ENCODE measurements around the gene MLXIP. TPM values are rescaled to one million over a fixed set of nuclear protein-coding genes. Genes with fewer than 3 reads are reported as not detected.

Gene MLXIP
- total and polyA plus RNA-seq, 2 donors (not counting 3 experiments of a cell fraction or from before 2014, with no cell fraction given), result 22.0 to 72.5 TPM

DNA sequence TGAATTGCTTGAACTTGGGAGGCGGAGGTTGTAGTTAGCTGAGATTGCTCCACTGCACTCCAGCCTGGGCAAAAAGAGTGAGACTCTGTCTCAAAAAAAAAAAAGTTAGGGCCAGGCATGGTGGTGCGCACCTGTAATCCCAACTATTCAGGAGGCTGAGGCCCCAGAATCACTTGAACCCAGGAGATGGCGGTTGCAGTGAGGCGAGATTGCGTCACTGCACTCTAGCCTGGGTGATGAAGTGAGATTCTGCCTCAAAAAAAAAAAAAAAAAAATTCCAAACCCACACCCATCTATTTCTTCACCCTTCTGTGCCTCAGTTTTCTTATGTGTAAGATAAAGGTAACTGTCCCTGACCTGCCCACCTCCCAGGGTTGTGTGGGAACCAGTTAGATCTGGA, 11.0 kb upstream of the MLXIP start:
- Histone ChIP-seq H2AFZ (ENCODE audit: low read depth, low read length) (no peak overlapping the region), H3K36me3 (ENCODE audit: control insufficient read depth in 2 of 2, extremely low read depth in 1 of 2, insufficient read depth in 2 of 2, low read length in 2 of 2) (no peaks in the 10 kb centered on the region), H3K9ac (replicated peaks; ENCODE audit: extremely low read depth, insufficient read depth, low read length) (no peak overlapping the region), H3K9me1 (replicated peaks; ENCODE audit: control insufficient read depth, extremely low read depth, insufficient read depth, low read length) (no peaks in the 10 kb centered on the region), H3K4me1 (ENCODE audit: control insufficient read depth, extremely low read depth, insufficient read depth, low read length) (peaks cover 36% of the 10 kb centered on the region), H3K9me3 (replicated peaks; ENCODE audit: control insufficient read depth, insufficient read depth, low read length) (no peaks in the 10 kb centered on the region), H3K4me2 (ENCODE audit: insufficient read depth, low read length) (no peak overlapping the region), H4K20me1 (replicated peaks; ENCODE audit: control insufficient read depth, extremely low read depth, insufficient read depth, low read length) (no peaks in the 10 kb centered on the region), H3K4me3 (replicated peaks in 1 of 3; ENCODE audit: insufficient read depth in 1 of 3, low read depth in 1 of 3, low read length in 3 of 3) (no peak overlapping the region), H3K27me3 (ENCODE audit: control insufficient read depth in 2 of 2, insufficient read depth in 2 of 2, low read length in 2 of 2) (no peaks in the 10 kb centered on the region), H3K79me2 (ENCODE audit: control insufficient read depth, insufficient read depth, low read length) (no peaks in the 10 kb centered on the region), H3K27ac (ENCODE audit: insufficient read depth, low read depth, low read length) (no peak overlapping the region)
- TF ChIP-seq, protein P1, sequence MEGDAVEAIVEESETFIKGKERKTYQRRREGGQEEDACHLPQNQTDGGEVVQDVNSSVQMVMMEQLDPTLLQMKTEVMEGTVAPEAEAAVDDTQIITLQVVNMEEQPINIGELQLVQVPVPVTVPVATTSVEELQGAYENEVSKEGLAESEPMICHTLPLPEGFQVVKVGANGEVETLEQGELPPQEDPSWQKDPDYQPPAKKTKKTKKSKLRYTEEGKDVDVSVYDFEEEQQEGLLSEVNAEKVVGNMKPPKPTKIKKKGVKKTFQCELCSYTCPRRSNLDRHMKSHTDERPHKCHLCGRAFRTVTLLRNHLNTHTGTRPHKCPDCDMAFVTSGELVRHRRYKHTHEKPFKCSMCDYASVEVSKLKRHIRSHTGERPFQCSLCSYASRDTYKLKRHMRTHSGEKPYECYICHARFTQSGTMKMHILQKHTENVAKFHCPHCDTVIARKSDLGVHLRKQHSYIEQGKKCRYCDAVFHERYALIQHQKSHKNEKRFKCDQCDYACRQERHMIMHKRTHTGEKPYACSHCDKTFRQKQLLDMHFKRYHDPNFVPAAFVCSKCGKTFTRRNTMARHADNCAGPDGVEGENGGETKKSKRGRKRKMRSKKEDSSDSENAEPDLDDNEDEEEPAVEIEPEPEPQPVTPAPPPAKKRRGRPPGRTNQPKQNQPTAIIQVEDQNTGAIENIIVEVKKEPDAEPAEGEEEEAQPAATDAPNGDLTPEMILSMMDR (IDR thresholded peaks at IDR 0.05; ENCODE audit: extremely low read depth in 1 of 2, insufficient read depth in 1 of 2, low read depth in 1 of 2, low read length in 2 of 2), result no peak
- TF ChIP-seq FOS (IDR thresholded peaks at IDR 0.05; ENCODE audit: borderline replicate concordance, insufficient read depth, low read length) (no peak), POLR2A (IDR thresholded peaks at IDR 0.05; ENCODE audit: low read depth, low read length) (no peak), MYC (IDR thresholded peaks at IDR 0.05; ENCODE audit: low read depth, low read length) (no peak), JUN (IDR thresholded peaks at IDR 0.05; ENCODE audit: borderline replicate concordance, insufficient read depth, insufficient read length, low read depth) (no peak), GATA2 (IDR thresholded peaks at IDR 0.05; ENCODE audit: insufficient read depth, insufficient read length, low read depth, low read length) (no peak), EZH2 (IDR thresholded peaks at IDR 0.05; ENCODE audit: borderline replicate concordance, low read depth, low read length, severe bottlenecking) (no peak), POLR2AphosphoS5 (IDR thresholded peaks at IDR 0.05; ENCODE audit: insufficient read depth, low read depth, low read length) (no peak)
- TF ChIP-seq, protein P2, sequence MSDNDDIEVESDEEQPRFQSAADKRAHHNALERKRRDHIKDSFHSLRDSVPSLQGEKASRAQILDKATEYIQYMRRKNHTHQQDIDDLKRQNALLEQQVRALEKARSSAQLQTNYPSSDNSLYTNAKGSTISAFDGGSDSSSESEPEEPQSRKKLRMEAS (IDR thresholded peaks at IDR 0.05; ENCODE audit: insufficient read depth, insufficient read length), result no peak
- CTCF ChIA-PET, result interaction anchor here (1.2 kb wide), 1 partner anchor 13 kb away, joined by 3 read pairs; no protein-coding TSS in a partner anchor
- BruUV-seq (replicated peaks), result no TSS peak
- FAIRE-seq, result no peak
- intact Hi-C loops (cut with micrococcal nuclease), result no loop called here
- POLR2A ChIA-PET, result no interaction called here
- dilution Hi-C loops (cut with MboI; ENCODE audit: extremely low pct_ligation_motif_present, low sequenced_read_pairs), result no loop called here
- DNase-seq (ENCODE audit: low read depth, low spot score), result no peak

Measured in endothelial cell of umbilical vein (primary cell).